ENCODE results near the gene VOPP1. TPM values are rescaled to one million over a fixed set of nuclear protein-coding genes. Genes with fewer than 3 reads are reported as not detected.

The VOPP1 gene
- total and polyA plus RNA-seq, 10 of the 15 experiments (the other 5 are each of a cell fraction or from before 2014, with no cell fraction given), result 32.8 to 206 (median 129) TPM

DNA sequence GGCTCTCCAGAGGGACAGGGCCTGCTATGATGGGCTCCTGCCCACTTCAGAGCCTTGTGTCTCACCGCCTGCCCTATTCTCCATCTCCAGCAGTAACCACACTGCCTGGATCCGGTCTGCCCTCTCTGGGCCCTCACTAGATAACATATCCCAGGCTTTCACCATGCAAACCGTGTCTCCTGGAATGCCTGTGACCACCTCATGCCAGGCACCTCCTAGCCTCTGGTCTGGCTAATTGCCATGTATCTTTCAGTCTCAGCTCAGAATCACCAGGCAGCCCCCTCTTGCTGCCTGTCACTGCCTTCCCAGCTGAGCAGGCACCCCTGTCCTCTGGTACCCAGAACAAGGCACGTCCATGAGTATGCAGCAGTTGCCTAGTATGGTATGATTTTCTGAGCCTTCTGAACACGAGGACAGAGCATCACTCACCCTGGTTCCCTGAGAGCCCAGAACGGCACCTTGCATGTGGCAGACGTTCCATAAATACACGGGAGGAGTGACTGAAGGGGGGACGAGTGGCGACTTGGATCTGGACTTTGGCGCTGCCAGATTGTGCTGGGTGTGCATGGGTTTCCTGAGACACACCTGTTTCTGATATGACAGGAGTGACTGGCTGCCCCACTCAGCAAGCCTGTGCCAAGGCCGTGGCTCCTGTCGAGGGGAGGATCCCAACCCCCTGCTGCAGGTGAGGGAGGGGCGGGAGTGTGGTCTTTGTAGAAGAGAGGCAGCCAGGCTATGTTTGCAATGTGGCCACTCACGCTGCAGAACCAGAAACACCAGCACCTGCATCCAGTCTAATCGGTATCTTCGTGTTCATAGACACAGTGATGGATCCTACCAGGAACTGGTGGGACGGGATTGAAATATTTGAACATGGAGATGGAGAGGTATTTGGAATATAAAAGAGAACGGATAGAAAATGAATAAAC lies 95.2 kb downstream of the VOPP1 start:
- intact Hi-C loops (cut with micrococcal nuclease; ENCODE audit: unreplicated experiment), result no loop called here
- ATAC-seq (no peak), FAIRE-seq (no peak), DNase-seq (ENCODE audit: low read depth, low spot score) (no peak)
- no peaks in the 10 kb centered on the region for H3K9me3 ChIP-seq (replicated peaks; ENCODE audit: control insufficient read depth, insufficient read depth, low read length)
- ChIA-PET POLR2A (no interaction called here), RAD21 (ENCODE audit: unreplicated experiment) (no interaction called here), CTCF (no interaction called here), SMC1A (ENCODE audit: uncharacterized antibody, unreplicated experiment) (no interaction called here)
- no TSS peak for BruUV-seq (replicated peaks)
- peaks cover 18 to 38% of the 10 kb centered on the region in 2 experiments for H3K36me3 ChIP-seq (ENCODE audit: control insufficient read depth in 2 of 2, insufficient read depth in 2 of 2, low read length in 1 of 2)
- H3K4me2 ChIP-seq (ENCODE audit: control insufficient read depth, insufficient read depth), result no peak overlapping the region
- H3K27ac ChIP-seq (ENCODE audit: control insufficient read depth, insufficient read depth), result no peak overlapping the region
- whole genome bisulfite sequencing (ENCODE audit: insufficient coverage, insufficient replicate concordance, low lambda C conversion rate, missing lambda C conversion rate), result 91% methylated on average over 19 of the region's 19 CpGs
- no peaks in the 10 kb centered on the region for H4K20me1 ChIP-seq (ENCODE audit: control insufficient read depth, insufficient read depth)
- H2AFZ ChIP-seq (ENCODE audit: control insufficient read depth, low read depth, low read length), result no peak overlapping the region
- H3K27me3 ChIP-seq (replicated peaks in 1 of 2; ENCODE audit: control insufficient read depth in 2 of 2, insufficient read depth in 2 of 2, low read length in 1 of 2), result no peaks in the 10 kb centered on the region
- TF ChIP-seq, protein P1, sequence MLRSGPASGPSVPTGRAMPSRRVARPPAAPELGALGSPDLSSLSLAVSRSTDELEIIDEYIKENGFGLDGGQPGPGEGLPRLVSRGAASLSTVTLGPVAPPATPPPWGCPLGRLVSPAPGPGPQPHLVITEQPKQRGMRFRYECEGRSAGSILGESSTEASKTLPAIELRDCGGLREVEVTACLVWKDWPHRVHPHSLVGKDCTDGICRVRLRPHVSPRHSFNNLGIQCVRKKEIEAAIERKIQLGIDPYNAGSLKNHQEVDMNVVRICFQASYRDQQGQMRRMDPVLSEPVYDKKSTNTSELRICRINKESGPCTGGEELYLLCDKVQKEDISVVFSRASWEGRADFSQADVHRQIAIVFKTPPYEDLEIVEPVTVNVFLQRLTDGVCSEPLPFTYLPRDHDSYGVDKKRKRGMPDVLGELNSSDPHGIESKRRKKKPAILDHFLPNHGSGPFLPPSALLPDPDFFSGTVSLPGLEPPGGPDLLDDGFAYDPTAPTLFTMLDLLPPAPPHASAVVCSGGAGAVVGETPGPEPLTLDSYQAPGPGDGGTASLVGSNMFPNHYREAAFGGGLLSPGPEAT (IDR thresholded peaks at IDR 0.05; ENCODE audit: low read depth), result no peak
- TF ChIP-seq HDAC6 (IDR thresholded peaks at IDR 0.05; ENCODE audit: unreplicated experiment), result no peak
- TF ChIP-seq MXI1 (IDR thresholded peaks at IDR 0.05; ENCODE audit: low read depth, low read length), result no peak
- TF ChIP-seq POLR2A (IDR thresholded peaks at IDR 0.05; ENCODE audit: low read depth, low read length), result peak; percentile 36
- no peaks in the 10 kb centered on the region; the same call in 1 of the 2 replicates for H3K4me1 ChIP-seq (ENCODE audit: control insufficient read depth, insufficient read depth, low read length)
- no peak overlapping the region for H3K9ac ChIP-seq (ENCODE audit: control insufficient read depth, insufficient read depth, low read length)
- peaks cover 2% of the 10 kb centered on the region; the same call in 1 of the 2 replicates for H3K79me2 ChIP-seq (ENCODE audit: control insufficient read depth, insufficient read depth, low read length)
- in situ Hi-C loops (cut with MboI), result no loop called here
- no peak overlapping the region for H3K4me3 ChIP-seq
